ENCODE data around the gene ARID5B. TPM values are rescaled to one million over a fixed set of nuclear protein-coding genes. Genes with fewer than 3 reads are reported as not detected.

The ARID5B gene
- total and polyA plus RNA-seq, 2 donors (not counting 1 experiment from before 2014, with no cell fraction given): 22.4 to 237 TPM

GRCh38 chr10:61991166-61991565 is 89.7 kb downstream of the ARID5B start:
- Histone ChIP-seq H3K36me3 (replicated peaks in 1 of 2; ENCODE audit: control extremely low read depth in 1 of 2, control insufficient read depth in 1 of 2, extremely low read depth in 1 of 2, insufficient read depth in 2 of 2, low read length in 1 of 2) (peaks cover 9 to 21% of the 10 kb centered on the region in 2 experiments), H2AFZ (ENCODE audit: insufficient read depth, low read depth, low read length, poor library complexity, severe bottlenecking) (no peak overlapping the region), H3K9ac (ENCODE audit: low read length) (no peak overlapping the region), H4K20me1 (ENCODE audit: control insufficient read depth, insufficient read depth, low read length, poor library complexity, severe bottlenecking) (peaks cover 2% of the 10 kb centered on the region), H3K27me3 (replicated peaks in 1 of 4; ENCODE audit: control extremely low read depth in 1 of 4, control insufficient read depth in 3 of 4, insufficient read depth in 4 of 4, low read length in 3 of 4) (no peaks in the 10 kb centered on the region), H3K9me3 (ENCODE audit: control extremely low read depth in 1 of 3, control insufficient read depth in 2 of 3, insufficient read depth in 1 of 3, low read length in 2 of 3) (no peaks in the 10 kb centered on the region), H3K79me2 (ENCODE audit: control insufficient read depth, insufficient read depth, low read length) (peaks cover 95% of the 10 kb centered on the region), H3K27ac (ENCODE audit: low read length in 2 of 2) (peak overlapping the region in 1 of 2 donors; percentile 74), H3K4me1 (ENCODE audit: control insufficient read depth in 2 of 2, insufficient read depth in 2 of 2, low read length in 2 of 2) (peaks cover 64 to 65% of the 10 kb centered on the region in 2 donors), H3K4me2 (replicated peaks; ENCODE audit: low read depth, low read length, poor library complexity, severe bottlenecking) (no peak overlapping the region), H3K4me3 (ENCODE audit: control extremely low read depth in 1 of 5, extremely low read depth in 1 of 5, insufficient read depth in 1 of 5, low read depth in 2 of 5, low read length in 4 of 5) (no peak overlapping the region)
- CTCF ChIA-PET: interaction anchor here (3.2 kb wide), 1 partner anchor 47 kb away, joined by 18 read pairs; no protein-coding TSS in a partner anchor
- POLR2A ChIA-PET: interaction anchor here (0.6 to 2.5 kb wide), 2 partner anchors 15 to 88 kb away, joined by 3 to 19 read pairs; no protein-coding TSS in a partner anchor
- no peak for DNase-seq
- peak overlapping the region; percentile 34 for H3K4me3 Mint-ChIP-seq
- H3K9me3 Mint-ChIP-seq (ENCODE audit: insufficient read depth): no peaks in the 10 kb centered on the region
- H3K27ac Mint-ChIP-seq: peak overlapping the region; percentile 83
- no peak for ATAC-seq (ENCODE audit: low read depth)
- TF ChIP-seq EZH2 (IDR thresholded peaks at IDR 0.05; ENCODE audit: borderline replicate concordance, insufficient read depth, low read depth, low read length, poor library complexity, severe bottlenecking) (no peak), CTCF (IDR thresholded peaks at IDR 0.05) (no peak)
- H3K27me3 Mint-ChIP-seq: no peaks in the 10 kb centered on the region
- H3K4me1 Mint-ChIP-seq: peaks cover 85% of the 10 kb centered on the region
- intact Hi-C loops (cut with micrococcal nuclease): no loop called here

- 100% methylated on average over 3 of the region's 4 CpGs for WGBS (ENCODE audit: insufficient coverage)
- Histone ChIP-seq H3K4me2 (replicated peaks; ENCODE audit: low read depth, low read length, poor library complexity, severe bottlenecking) (peak overlapping the region; percentile 65), H3K4me1 (ENCODE audit: control insufficient read depth in 2 of 2, insufficient read depth in 2 of 2, low read length in 2 of 2) (peaks cover 58 to 60% of the 10 kb centered on the region in 2 donors)
These were observed 90.6 kb downstream of the ARID5B start for GRCh38 chr10:61992059-61992460.

More at GRCh38 chr10:61992059-61992460, 90.6 kb downstream of the ARID5B start:
- Histone ChIP-seq H2AFZ (ENCODE audit: insufficient read depth, low read depth, low read length, poor library complexity, severe bottlenecking) (no peak overlapping the region), H3K27me3 (replicated peaks in 1 of 4; ENCODE audit: control extremely low read depth in 1 of 4, control insufficient read depth in 3 of 4, insufficient read depth in 4 of 4, low read length in 3 of 4) (no peaks in the 10 kb centered on the region), H3K79me2 (ENCODE audit: control insufficient read depth, insufficient read depth, low read length) (peaks cover 94% of the 10 kb centered on the region), H3K27ac (ENCODE audit: low read length in 2 of 2) (peak overlapping the region; percentile 74 to 80), H3K36me3 (replicated peaks in 1 of 2; ENCODE audit: control extremely low read depth in 1 of 2, control insufficient read depth in 1 of 2, extremely low read depth in 1 of 2, insufficient read depth in 2 of 2, low read length in 1 of 2) (peaks cover 5 to 20% of the 10 kb centered on the region in 2 experiments), H3K4me3 (ENCODE audit: control extremely low read depth in 1 of 5, extremely low read depth in 1 of 5, insufficient read depth in 1 of 5, low read depth in 2 of 5, low read length in 4 of 5) (no peak overlapping the region), H4K20me1 (ENCODE audit: control insufficient read depth, insufficient read depth, low read length, poor library complexity, severe bottlenecking) (no peaks in the 10 kb centered on the region), H3K9me3 (ENCODE audit: control extremely low read depth in 1 of 3, control insufficient read depth in 2 of 3, insufficient read depth in 1 of 3, low read length in 2 of 3) (no peaks in the 10 kb centered on the region), H3K9ac (ENCODE audit: low read length) (no peak overlapping the region)
- TF ChIP-seq EZH2 (IDR thresholded peaks at IDR 0.05; ENCODE audit: borderline replicate concordance, insufficient read depth, low read depth, low read length, poor library complexity, severe bottlenecking): no peak
- TF ChIP-seq CTCF (IDR thresholded peaks at IDR 0.05): no peak
- ATAC-seq (ENCODE audit: low read depth) (no peak), DNase-seq (no peak)
- Mint-ChIP-seq H3K27ac (peak overlapping the region; percentile 92), H3K4me3 (peak overlapping the region; percentile 73), H3K4me1 (peaks cover 85% of the 10 kb centered on the region), H3K27me3 (no peaks in the 10 kb centered on the region), H3K9me3 (ENCODE audit: insufficient read depth) (no peaks in the 10 kb centered on the region)
- intact Hi-C loops (cut with micrococcal nuclease): loop anchor here (1.0 to 2.0 kb wide), 4 partner anchors 8 to 91 kb away; partner anchors contain the start of gene ARID5B
- POLR2A ChIA-PET: interaction anchor here (0.6 to 2.5 kb wide), 12 partner anchors 13 to 854 kb away, joined by 3 to 19 read pairs (median 5); no protein-coding TSS in a partner anchor
- CTCF ChIA-PET: interaction anchor here (0.6 to 3.2 kb wide), 14 partner anchors 10 to 817 kb away, joined by 3 to 18 read pairs (median 5); no protein-coding TSS in a partner anchor

Data from B cell (primary cell).